Neural cell (in vitro differentiated cells): ENCODE measurements around the gene SEPHS1.

Experiments
- EZH2 ChIP-seq: fragments of 200-600, 300-800 bp; shearing (Covaris generic), sonication (generic); IDR thresholded peaks from 2 replicates; pipeline ENCODE4 v1.6.1; 2014; ENCODE audit warnings: antibody characterized with exemption, low read length, borderline replicate concordance, mild to moderate bottlenecking; ENCODE audit not compliant: insufficient read depth, poor library complexity, severe bottlenecking
- MXI1 ChIP-seq: fragments of 450-650 bp; conservative IDR thresholded peaks from 2 replicates; pipeline ENCODE4 v1.6.1; 2014; ENCODE audit warnings: antibody characterized with exemption, mild to moderate bottlenecking; ENCODE audit not compliant: poor library complexity, severe bottlenecking
- POLR2AphosphoS5 ChIP-seq: IDR thresholded peaks from 2 replicates; pipeline ENCODE4 v1.6.1; 2012
- RAD21 ChIP-seq: fragments of 450-650 bp; conservative IDR thresholded peaks from 2 replicates; pipeline ENCODE4 v1.6.1; 2014; ENCODE audit warnings: antibody characterized with exemption, mild to moderate bottlenecking, moderate library complexity
- TF ChIP-seq, protein P1 (sequence below): fragments of 450-650 bp; IDR thresholded peaks from 2 replicates; pipeline ENCODE4 v1.5.1; 2014; ENCODE audit warnings: antibody characterized with exemption, mild to moderate bottlenecking, moderate library complexity; ENCODE audit not compliant: poor library complexity, severe bottlenecking
- TF ChIP-seq, protein P2 (sequence below): IDR thresholded peaks from 2 replicates; pipeline ENCODE4 v1.6.1; 2012; ENCODE audit warnings: borderline replicate concordance

DNA sequence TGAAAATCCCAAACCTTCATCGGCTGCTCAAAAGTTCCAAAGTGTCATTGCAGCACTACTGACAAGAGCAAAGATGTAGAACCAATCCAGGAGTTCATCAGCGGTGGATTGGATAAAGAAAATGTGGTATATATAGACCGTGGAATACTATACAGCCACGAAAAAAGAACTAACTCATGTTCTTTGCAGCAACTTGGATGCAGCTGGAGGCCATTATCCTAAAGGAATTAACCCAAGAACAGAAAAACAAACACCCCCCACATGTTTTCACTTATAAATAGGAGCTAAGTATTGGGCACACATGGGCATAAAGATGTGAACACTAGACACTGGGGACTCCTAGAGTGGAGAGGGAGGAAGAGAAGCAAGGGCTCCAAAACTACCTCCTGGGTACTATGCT is 79.8 kb downstream of the SEPHS1 start:
- TF ChIP-seq EZH2: no peak
- TF ChIP-seq, protein P1, sequence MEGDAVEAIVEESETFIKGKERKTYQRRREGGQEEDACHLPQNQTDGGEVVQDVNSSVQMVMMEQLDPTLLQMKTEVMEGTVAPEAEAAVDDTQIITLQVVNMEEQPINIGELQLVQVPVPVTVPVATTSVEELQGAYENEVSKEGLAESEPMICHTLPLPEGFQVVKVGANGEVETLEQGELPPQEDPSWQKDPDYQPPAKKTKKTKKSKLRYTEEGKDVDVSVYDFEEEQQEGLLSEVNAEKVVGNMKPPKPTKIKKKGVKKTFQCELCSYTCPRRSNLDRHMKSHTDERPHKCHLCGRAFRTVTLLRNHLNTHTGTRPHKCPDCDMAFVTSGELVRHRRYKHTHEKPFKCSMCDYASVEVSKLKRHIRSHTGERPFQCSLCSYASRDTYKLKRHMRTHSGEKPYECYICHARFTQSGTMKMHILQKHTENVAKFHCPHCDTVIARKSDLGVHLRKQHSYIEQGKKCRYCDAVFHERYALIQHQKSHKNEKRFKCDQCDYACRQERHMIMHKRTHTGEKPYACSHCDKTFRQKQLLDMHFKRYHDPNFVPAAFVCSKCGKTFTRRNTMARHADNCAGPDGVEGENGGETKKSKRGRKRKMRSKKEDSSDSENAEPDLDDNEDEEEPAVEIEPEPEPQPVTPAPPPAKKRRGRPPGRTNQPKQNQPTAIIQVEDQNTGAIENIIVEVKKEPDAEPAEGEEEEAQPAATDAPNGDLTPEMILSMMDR: no peak
- TF ChIP-seq, protein P2, sequence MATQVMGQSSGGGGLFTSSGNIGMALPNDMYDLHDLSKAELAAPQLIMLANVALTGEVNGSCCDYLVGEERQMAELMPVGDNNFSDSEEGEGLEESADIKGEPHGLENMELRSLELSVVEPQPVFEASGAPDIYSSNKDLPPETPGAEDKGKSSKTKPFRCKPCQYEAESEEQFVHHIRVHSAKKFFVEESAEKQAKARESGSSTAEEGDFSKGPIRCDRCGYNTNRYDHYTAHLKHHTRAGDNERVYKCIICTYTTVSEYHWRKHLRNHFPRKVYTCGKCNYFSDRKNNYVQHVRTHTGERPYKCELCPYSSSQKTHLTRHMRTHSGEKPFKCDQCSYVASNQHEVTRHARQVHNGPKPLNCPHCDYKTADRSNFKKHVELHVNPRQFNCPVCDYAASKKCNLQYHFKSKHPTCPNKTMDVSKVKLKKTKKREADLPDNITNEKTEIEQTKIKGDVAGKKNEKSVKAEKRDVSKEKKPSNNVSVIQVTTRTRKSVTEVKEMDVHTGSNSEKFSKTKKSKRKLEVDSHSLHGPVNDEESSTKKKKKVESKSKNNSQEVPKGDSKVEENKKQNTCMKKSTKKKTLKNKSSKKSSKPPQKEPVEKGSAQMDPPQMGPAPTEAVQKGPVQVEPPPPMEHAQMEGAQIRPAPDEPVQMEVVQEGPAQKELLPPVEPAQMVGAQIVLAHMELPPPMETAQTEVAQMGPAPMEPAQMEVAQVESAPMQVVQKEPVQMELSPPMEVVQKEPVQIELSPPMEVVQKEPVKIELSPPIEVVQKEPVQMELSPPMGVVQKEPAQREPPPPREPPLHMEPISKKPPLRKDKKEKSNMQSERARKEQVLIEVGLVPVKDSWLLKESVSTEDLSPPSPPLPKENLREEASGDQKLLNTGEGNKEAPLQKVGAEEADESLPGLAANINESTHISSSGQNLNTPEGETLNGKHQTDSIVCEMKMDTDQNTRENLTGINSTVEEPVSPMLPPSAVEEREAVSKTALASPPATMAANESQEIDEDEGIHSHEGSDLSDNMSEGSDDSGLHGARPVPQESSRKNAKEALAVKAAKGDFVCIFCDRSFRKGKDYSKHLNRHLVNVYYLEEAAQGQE: no peak
- TF ChIP-seq POLR2AphosphoS5: no peak
- no peak for TF ChIP-seq MXI1
- no peak for TF ChIP-seq RAD21
